HepG2 (cell line): ENCODE results near the gene ERMP1. TPM values are rescaled to one million over a fixed set of nuclear protein-coding genes. Genes with fewer than 3 reads are reported as not detected.
A peak's percentile ranks its signal among the peaks of the same experiment; 100 is the strongest.

ENCODE experiments used
- ARHGAP35 ChIP-seq: sonication (generic); formaldehyde crosslinking; IDR thresholded peaks from 2 replicates; pipeline ENCODE4 v1.9.0; 2022; ENCODE audit warnings: mild to moderate bottlenecking, inconsistent platforms, moderate library complexity, missing genetic modification reagents, borderline replicate concordance
- ATF7 ChIP-seq, 2 experiments: fragments of 450-650 bp in 1 of 2; sonication (generic) in 1 of 2; formaldehyde crosslinking in 1 of 2; IDR thresholded peaks; 2 replicates each; pipeline versions ENCODE4 v1.4.0 to v1.6.1; 2016 to 2020; ENCODE audit warnings: antibody characterized with exemption in 1 of 2, mild to moderate bottlenecking in 1 of 2, missing genetic modification reagents in 1 of 2
- FOSL2 ChIP-seq: sonication (generic); formaldehyde crosslinking; IDR thresholded peaks from 2 replicates; pipeline ENCODE4 v1.4.0; 2020; ENCODE audit warnings: missing genetic modification reagents
- HES4 ChIP-seq: sonication (generic); formaldehyde crosslinking; IDR thresholded peaks from 2 replicates; pipeline ENCODE4 v1.9.0; 2021; ENCODE audit warnings: mild to moderate bottlenecking, missing genetic modification reagents, borderline replicate concordance
- HMGA1 ChIP-seq: sonication (generic); formaldehyde crosslinking; conservative IDR thresholded peaks from 2 replicates; pipeline ENCODE4 v1.4.0; 2020; ENCODE audit warnings: missing genetic modification reagents
- IRF2 ChIP-seq: IDR thresholded peaks from 2 replicates; pipeline ENCODE4 v1.6.1; 2018; ENCODE audit warnings: missing genetic modification reagents, missing compliant biosample characterization
- JUNB ChIP-seq: sonication (generic); formaldehyde crosslinking; IDR thresholded peaks from 2 replicates; pipeline ENCODE4 v1.8.0; 2022; ENCODE audit warnings: missing genetic modification reagents, mild to moderate bottlenecking, borderline replicate concordance
- PAF1 ChIP-seq: IDR thresholded peaks from 2 replicates; pipeline ENCODE4 v1.6.1; 2016; ENCODE audit warnings: missing genetic modification reagents, missing compliant biosample characterization
- PHF20 ChIP-seq: sonication (generic); formaldehyde crosslinking; IDR thresholded peaks from 2 replicates; pipeline ENCODE4 v1.5.0; 2020; ENCODE audit warnings: mild to moderate bottlenecking, missing genetic modification reagents
- RBAK ChIP-seq: sonication (generic); formaldehyde crosslinking; IDR thresholded peaks from 2 replicates; pipeline ENCODE4 v1.5.1; 2020; ENCODE audit warnings: mild to moderate bottlenecking, missing genetic modification reagents
- RBM39 ChIP-seq: fragments of 200-400 bp; formaldehyde crosslinking; IDR thresholded peaks from one replicate; pipeline ENCODE4 v1.6.1; 2018; ENCODE audit warnings: antibody characterized with exemption, mild to moderate bottlenecking, low read depth, low read length; ENCODE audit not compliant: poor library complexity, severe bottlenecking
- SNAPC4 ChIP-seq: sonication (generic); formaldehyde crosslinking; IDR thresholded peaks from 2 replicates; pipeline ENCODE4 v1.4.0; 2020; ENCODE audit warnings: mild to moderate bottlenecking, missing genetic modification reagents
- TEAD2 ChIP-seq: sonication (generic); formaldehyde crosslinking; IDR thresholded peaks from 2 replicates; pipeline ENCODE4 v1.9.0; 2021; ENCODE audit warnings: missing genetic modification reagents
- ZBTB39 ChIP-seq: sonication (generic); formaldehyde crosslinking; IDR thresholded peaks from 2 replicates; pipeline ENCODE4 v1.5.0; 2020; ENCODE audit warnings: missing genetic modification reagents
- ZHX1 ChIP-seq: sonication (generic); formaldehyde crosslinking; IDR thresholded peaks from 2 replicates; pipeline ENCODE4 v1.8.1; 2022; ENCODE audit warnings: low read depth, mild to moderate bottlenecking, missing genetic modification reagents
- ZNF180 ChIP-seq: sonication (generic); formaldehyde crosslinking; IDR thresholded peaks from 2 replicates; pipeline ENCODE4 v1.4.0; 2020; ENCODE audit warnings: low read depth, missing genetic modification reagents, borderline replicate concordance
- ZNF24 ChIP-seq: fragments of 450-650 bp; IDR thresholded peaks from 2 replicates; pipeline ENCODE4 v1.6.1; 2017; ENCODE audit warnings: antibody characterized with exemption, mild to moderate bottlenecking
- ZNF329 ChIP-seq: sonication (generic); formaldehyde crosslinking; IDR thresholded peaks from 2 replicates; pipeline ENCODE4 v1.9.0; 2021; ENCODE audit warnings: low read depth, mild to moderate bottlenecking, missing genetic modification reagents
- ZNF543 ChIP-seq: sonication (generic); formaldehyde crosslinking; IDR thresholded peaks from 2 replicates; pipeline ENCODE4 v1.4.0; 2020; ENCODE audit warnings: mild to moderate bottlenecking, missing genetic modification reagents
- ZNF549 ChIP-seq: sonication (generic); formaldehyde crosslinking; IDR thresholded peaks from 2 replicates; pipeline ENCODE4 v1.5.0; 2020; ENCODE audit warnings: missing genetic modification reagents
- polyA plus RNA-seq, 8 experiments: library from polyadenylated mRNA; depleted of rRNA in 3 of 8; stranded (reverse) in 7 of 8; unstranded in 1 of 8; fragments of >200 nt; fragmentation: Illumina TruSeq in 4 of 8; extraction: Trizol in 4 of 8; gene quantifications; 2 replicates each; pipeline versions ENCODE4 v1.2.1 to v1.2.3, GENCODE V29; 2011 to 2016; ENCODE audit warnings: low read depth in 4 of 8, missing spikeins in 1 of 8, mixed read lengths in 1 of 8; ENCODE audit not compliant: insufficient read depth in 1 of 8
- total RNA-seq, 5 experiments: library from RNA; depleted of rRNA; stranded (reverse); fragments of >200 nt; fragmentation: Illumina TruSeq; extraction: Trizol; gene quantifications; 2 replicates each; pipeline ENCODE4 v1.2.3, GENCODE V29; 2016; ENCODE audit warnings: low read depth in 1 of 5

Gene ERMP1
- total and polyA plus RNA-seq, 2 of the 13 experiments (the other 11 are each of a cell fraction or from before 2014, with no cell fraction given), result 40.9 to 65.4 TPM

- TF ChIP-seq JUNB (CRISPR knock-in tag) (no peak), ZNF329 (no peak), ATF7 (IDR thresholded peaks at IDR 0.05) (no peak), ATF7 (CRISPR knock-in tag; IDR thresholded peaks at IDR 0.05) (no peak), FOSL2 (CRISPR knock-in tag) (0 out of 2 replicates have a peak, but pooled peaks have one; percentile 30), SNAPC4 (peak; percentile 60; the same call in 1 of the 2 replicates), TEAD2 (CRISPR knock-in tag) (no peak), IRF2 (CRISPR knock-in tag) (peak; percentile 67; the same call in 1 of the 2 replicates), ZNF24 (no peak), HES4 (no peak), RBAK (no peak), ARHGAP35 (no peak), ZNF180 (CRISPR knock-in tag) (no peak), HMGA1 (no peak), ZBTB39 (no peak), ZNF543 (CRISPR knock-in tag) (no peak), ZNF549 (CRISPR knock-in tag) (no peak), PHF20 (CRISPR knock-in tag) (no peak), PAF1 (CRISPR knock-in tag) (no peak), RBM39 (no peak), ZHX1 (CRISPR knock-in tag) (no peak)
Measured at GRCh38 chr9:5843794-5844471, 11.0 kb upstream of the ERMP1 start (continued).
